Activated naive CD4-positive, alpha-beta T cell (primary cell): ENCODE data around the gene STK11.

Experiments
- DNase-seq, 4 experiments: peaks; one replicate each; lab custom pipeline; 2025; lab: John Stamatoyannopoulos, UW

STK11 gene

DNA sequence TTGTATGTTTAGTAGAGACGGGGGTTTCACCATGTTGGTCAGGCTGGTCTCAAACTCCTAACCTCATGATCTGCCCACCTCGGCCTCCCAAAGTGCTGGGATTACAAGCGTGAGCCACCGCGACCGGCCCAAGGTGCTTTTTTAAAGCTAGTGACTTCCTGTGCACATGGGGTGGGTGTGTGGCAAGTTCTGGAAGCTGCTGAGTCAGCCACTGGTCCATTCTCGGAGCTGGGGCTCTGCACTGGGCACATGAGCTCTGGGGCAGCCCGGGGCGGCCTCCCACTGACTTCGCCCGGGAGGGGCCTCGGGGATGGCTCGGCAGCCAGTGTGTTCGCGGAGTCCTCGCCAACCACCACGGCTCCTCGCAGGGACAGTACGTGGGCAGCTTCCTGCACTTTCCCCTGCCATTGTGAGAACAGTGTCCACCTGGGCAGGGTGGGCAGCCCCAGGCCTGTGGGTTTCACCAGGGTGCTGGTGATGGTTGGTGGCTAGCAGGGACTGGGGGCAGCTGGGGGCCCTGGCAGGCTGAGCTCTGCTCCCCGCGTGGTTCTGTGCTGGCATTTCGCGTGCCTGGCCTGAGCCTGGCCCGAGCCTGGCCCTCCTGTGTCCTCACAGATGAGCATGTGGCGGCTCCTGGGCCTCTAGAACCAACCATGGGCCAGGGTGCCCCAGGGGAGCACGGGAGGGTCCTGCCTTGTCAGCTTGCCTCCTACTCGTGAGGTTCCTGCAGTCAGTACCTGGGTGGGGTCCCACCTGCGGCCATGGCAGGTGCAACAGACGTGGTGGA lies 20.1 kb downstream of the STK11 start:
- DNase-seq, result no peak

DNA sequence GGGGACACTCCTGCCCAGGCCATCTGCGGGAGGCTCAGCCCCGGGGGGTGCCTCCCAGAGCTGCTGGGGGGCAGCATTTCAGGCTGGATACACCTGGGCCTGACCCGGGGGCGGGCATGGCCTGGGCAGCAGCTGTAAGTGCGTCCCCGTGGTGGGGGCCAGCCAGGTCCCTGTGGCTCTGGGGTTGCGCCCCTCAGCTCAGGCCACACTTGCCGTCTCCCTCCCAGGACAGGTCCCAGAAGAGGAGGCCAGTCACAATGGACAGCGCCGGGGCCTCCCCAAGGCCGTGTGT lies 20.6 kb downstream of the STK11 start:
- DNase-seq, result no peak

DNA sequence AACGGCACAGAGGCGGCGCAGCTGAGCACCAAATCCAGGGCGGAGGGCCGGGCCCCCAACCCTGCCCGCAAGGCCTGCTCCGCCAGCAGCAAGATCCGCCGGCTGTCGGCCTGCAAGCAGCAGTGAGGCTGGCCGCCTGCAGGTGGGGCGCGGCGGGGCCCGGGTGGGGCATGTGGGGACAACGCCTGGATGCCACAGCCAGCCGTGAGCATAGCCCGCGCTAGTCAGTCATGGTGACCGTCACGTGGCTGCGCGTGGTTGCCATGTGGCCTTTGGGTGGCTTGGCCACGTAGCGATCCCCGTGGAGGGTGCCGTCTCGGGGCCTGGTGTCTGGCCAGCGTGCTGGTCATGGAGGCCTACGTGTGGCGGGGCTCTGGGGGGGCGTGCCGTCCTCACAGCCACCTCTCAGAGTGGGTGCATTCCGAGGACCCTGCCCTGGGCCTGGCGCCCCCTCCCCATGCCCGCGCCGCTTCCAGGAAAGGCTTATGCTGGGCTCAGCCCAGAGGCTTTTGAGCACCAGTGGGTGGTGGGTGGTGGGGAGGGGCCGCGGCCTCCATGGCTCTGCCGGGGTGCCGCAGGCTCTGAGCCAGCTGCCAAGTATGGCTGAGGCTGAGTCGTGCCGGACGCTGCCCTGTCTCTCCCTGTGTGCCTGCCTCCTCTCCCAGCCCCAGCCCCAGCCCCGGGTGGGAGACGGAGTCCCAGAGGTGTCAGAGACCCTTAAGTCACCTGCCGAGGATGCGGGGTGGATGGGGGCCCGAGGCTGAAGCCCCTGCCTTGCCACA lies 21.1 kb downstream of the STK11 start:
- no peak for DNase-seq

DNA sequence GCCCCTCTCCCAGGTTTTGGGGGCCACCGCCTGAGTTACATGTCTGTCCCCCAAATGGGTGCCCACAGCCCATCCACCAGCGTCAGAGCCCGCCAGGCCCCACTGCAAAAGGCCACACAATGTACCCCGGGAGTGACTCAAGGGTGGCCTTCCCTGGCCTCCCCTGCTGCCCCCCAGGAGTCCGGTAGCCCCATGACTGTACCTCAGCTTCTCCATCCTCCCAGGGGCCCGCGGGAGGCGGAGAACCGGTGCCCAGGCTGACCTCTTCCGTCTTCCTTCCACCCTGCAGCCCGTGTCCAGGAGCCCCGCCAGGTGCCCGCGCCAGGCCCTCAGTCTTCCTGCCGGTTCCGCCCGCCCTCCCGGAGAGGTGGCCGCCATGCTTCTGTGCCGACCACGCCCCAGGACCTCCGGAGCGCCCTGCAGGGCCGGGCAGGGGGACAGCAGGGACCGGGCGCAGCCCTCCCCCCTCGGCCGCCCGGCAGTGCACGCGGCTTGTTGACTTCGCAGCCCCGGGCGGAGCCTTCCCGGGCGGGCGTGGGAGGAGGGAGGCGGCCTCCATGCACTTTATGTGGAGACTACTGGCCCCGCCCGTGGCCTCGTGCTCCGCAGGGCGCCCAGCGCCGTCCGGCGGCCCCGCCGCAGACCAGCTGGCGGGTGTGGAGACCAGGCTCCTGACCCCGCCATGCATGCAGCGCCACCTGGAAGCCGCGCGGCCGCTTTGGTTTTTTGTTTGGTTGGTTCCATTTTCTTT lies 21.9 kb downstream of the STK11 start:
- no peak for DNase-seq

DNA sequence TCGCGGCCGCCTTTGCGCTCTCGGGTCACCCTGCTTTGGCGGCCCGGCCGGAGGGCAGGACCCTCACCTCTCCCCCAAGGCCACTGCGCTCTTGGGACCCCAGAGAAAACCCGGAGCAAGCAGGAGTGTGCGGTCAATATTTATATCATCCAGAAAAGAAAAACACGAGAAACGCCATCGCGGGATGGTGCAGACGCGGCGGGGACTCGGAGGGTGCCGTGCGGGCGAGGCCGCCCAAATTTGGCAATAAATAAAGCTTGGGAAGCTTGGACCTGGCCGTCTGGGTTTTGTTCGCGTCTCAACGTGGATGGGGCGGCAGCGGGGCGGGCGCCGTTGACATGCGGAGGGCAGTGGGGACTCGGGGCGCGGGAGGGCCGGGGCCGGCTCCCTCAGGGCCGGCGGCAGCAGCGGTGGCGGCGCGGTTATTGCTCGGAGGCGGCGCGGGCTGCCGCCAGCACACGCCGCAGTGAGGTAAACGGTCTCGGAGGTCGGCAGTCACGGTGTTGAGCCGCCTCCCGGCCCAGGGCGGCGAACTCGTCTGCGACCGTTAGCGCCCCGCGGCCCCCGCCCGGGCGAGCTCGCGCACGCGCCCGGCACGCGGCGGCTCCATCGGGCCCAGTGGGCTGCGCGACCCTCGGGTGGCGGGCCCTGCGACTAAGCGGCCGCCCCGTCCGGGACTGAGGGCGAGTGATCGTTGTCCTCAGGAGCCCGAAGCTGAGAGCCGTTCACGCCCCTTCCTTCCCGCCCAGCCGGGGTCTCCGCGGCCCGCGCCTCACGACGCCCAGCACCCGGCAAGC lies 22.8 kb downstream of the STK11 start:
- DNase-seq, result no peak

DNA sequence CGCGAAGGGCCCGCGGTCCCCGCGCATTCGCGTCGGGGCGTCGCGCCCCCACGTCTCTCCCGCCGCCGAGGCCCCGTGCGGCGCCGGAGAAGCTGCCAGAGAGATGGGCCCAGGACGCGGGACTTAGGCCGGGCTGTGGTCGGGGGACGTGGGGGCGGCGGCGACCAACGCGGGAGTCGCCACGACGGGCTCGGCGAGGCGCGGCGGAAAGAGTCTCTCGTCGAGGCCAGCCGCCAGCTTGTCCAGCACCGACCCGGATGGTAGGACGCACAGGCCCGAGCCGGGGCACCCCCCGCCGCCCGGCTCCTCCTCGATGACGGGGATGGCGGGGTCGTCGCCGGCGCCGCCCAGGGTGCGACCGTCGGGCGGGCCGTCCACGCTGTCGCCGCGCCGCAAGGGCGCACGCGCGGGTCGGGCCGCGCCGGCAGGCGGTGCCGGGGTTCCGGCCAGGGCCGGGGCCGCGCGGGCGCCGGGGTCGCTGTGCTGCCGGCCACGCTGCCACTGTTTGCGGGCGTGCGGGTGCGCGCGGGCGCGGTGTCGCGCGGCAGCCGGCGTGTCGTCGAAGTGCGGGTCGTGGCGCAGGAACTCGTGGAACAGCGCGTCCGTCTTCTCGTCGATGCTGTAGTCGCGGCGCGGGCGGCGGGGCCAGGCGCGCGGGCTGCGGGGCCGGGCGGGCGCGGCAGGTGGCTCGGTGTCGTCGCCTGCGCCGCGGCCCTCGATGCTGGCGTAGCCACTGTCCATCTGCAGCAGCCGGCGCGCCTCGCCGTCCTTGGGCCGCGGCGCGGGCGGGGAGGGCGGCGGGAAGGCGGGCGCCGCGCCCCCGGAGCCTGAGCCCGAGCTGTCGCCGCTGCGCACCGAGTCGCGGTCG lies 23.7 kb downstream of the STK11 start:
- no peak for DNase-seq

DNA sequence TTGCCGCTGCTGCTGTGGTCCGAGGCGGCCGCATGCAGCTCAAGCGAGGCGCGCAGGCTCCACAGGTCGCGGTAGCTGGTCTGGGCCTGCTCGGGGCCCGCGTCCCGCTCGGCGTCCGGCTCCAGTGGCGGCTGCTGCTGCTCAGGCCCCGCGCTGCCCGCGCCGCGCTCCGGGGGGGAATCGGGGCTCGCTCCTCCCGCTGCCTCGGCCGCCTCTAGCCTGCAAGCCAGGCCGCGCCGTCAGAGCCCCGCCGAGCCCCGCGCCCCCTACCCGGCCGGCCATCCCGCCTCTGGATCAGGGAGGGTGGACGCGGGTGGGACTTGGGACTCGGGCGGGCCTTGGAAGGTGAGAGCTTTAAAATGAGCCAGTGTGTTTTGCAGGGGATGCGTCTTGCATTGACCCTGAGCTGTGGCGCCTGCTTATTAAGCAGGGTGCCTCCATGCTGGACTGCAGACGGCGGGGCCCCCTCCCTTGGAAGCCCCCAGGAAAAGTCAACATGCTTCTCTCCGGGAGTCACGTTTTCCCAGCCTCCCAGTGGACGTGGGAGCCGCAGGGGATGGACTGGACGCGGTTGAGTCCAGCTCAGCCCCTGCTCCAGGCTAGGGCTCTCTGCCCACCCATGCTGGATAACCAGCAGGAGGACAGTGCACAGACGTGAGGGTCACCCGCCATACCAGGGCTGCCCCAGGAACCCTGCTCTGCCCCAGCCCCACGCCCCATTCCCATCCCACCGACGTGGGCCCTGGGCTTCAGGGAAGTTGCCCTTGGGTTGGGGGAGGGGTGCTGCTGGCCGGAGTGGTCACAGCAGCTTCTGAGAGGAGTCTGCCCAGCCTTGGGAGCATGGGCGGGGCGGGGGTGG lies 24.6 kb downstream of the STK11 start:
- no peak for DNase-seq

DNA sequence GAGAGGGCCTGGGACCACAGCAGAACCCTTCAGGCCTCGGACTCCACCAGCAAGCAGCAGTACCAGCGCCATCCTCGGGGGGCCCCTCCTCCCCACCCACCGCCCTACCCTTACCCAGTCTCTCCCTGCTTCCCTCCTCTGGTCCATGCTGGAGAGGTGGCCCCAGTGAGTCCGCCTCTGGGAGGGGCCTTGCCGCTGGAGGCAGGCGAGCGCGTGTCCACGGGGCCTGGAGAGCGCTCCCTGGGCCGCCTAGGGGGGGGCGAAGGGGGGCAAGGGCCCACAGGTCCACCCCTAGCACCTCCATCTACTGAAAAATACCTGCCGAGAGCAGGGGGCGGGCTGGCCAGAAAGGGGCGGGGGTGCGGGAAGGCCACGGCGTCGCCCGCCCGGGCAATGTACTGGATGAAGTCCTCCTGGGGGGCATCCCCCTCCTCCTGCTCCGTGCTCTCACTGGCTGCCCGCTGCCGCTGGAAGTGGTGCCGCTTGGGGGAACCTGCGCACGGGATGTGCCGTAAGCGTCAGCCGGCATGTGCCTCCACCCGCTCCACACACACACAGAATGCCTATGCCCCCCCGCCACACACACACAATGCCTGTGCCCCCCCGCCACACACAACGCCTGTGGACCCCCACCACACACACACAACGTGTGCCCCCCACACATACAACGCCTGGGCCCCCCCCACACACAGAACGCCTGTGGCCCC lies 25.4 kb downstream of the STK11 start:
- DNase-seq, result no peak

DNA sequence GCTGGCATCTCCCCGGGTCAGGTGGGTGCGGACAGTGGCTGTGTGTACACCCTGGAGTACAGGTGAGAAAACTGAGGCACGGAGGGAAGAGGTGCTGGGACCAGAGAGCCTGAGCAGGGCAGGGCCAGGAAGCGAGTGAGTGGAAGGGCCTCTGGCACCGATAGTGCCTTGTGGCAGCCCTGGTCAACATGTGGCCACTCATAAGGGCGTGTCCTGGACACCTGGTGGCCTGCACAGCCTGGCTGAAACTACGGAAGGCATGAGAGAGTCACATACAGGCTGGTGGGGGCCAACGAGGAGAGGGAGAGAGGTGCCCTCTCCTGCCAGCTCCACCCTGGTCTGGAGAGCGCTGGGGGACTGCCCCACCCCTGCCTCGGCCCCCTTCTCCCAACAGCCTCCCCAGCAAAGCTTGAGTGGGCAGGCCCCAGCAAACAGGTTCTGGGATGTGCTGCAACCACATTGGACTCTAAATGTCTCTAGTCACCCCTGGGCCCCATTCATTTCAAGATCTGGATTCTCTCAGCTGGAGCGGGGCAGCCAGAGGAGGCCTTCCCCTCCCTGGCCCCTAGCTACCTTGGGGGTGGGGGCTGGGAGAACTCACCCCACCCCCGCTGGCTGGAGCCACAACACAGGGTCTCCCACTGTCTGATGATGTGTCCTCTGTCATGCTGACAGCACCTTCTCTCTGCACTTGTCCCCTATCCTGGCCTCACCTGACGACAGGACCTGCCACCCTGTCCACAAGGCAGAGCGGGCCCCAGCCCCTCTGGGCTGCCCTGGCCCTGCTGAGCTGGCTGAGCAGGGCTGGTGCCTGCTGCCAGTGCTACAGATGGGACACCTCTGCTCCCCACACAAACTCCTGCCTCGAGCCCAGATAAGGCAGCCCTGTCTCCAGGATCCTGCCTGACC lies 26.4 kb downstream of the STK11 start:
- no peak for DNase-seq

DNA sequence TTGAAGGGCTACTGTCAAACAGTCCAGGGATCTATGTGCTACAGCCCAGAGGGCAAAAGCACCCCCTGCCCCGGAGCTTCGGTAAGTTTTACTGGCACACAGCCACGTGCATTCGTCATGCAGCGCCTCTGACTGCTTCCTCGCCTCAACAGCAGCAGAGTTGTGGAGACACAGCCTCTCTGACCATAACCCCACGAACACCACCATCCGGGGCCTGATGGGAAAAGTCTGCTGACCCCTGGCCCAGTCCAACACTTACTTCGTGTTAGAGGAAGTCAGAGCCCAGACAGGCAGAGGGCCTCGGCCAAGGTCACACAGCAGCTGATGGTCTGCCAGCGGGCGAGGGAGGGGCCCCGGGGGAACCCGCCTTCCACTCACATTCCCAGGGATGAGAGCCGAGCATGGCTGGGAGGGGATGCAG lies 27.1 kb downstream of the STK11 start:
- no peak for DNase-seq

DNA sequence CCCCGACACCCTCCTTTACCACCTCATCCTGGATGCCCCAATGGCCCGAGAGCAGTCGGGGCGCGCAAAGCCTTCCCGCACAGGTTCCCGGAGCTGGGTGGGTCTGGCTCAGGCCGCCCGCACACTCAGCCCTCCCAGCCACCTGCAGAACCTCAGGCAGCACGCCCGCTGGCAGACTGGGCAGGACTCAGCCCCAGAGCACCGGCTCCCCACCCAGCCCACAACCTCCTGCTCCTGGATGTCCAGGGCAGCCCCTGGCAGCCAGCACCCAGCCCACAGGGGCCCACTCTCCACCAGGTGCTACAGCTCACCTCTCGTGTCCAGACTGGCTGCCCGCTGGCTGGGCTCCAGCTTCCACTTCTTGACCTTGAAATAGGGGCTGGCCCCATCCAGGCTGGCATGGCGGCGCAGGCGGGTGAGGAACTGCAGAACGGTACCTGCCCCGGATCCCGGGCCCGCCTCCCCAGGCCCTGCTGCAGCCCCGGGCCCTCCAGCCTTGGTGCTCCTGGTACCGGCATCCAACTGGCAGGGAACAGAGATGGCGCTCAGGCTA lies 27.6 kb downstream of the STK11 start:
- no peak for DNase-seq

DNA sequence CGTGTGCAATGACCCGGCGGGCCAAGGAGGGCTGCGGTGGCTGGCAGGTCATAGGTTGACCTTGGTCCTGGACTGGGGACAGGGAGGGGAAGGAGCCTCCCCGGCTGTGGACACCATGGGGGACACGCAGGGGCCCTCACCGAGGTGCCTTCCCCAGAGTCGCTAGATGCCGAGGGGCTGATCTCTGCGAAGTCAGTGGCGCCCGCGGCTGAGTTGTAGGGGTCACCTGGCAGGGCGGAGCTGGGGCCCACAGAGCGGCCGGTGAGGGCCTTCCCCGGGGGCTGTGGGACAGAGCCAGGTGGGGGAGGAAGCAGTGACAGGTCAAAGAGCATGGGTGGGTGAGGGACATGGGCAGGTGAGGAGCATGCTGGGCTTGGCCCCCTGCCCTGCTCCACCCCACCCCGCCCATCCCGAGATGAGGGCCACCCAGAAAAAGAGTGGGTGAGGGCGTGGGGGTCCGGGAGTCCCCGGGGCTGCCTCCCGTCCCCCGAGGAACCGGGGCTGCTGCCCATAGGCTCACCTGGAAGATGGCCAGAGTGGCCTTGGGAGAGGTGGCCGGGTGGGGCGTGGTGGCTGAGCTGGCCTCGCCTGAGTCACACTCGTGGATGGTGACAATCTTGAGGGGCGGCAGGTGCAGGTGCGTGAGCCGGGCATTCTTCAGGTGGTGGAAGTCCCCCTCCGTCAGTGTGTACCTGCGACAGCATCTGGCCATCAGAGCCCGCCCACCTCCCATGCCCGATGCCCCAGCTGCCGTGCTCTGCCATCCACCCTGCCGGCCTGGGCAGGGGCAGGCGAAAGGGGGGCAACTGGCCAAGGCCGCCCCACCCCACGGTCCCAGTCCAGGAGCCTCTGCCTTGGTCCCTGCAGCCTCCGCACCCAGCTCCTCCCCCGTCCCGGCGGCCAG lies 28.7 kb downstream of the STK11 start:
- no peak for DNase-seq

DNA sequence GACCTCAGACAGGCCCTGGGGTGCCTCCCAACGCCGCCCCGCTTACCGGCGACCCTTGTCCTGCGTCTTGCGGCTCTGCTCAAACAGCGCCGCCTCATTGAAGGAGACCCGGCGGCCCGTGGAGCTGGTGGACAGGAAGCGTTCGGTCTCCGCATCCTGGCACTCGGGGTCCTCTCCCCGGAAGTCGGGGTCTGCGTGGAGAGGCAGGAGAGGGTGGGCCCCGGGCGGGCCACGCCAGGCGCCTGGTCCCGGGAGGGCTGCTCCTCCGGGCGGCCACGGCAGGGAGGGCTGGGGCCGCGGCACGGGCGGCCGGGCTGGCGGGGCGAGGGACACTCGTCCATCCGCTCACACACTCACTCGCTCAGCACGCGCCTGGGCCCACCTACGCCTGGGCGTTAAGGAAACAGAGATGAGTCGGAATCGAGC lies 29.4 kb downstream of the STK11 start:
- DNase-seq, result no peak

DNA sequence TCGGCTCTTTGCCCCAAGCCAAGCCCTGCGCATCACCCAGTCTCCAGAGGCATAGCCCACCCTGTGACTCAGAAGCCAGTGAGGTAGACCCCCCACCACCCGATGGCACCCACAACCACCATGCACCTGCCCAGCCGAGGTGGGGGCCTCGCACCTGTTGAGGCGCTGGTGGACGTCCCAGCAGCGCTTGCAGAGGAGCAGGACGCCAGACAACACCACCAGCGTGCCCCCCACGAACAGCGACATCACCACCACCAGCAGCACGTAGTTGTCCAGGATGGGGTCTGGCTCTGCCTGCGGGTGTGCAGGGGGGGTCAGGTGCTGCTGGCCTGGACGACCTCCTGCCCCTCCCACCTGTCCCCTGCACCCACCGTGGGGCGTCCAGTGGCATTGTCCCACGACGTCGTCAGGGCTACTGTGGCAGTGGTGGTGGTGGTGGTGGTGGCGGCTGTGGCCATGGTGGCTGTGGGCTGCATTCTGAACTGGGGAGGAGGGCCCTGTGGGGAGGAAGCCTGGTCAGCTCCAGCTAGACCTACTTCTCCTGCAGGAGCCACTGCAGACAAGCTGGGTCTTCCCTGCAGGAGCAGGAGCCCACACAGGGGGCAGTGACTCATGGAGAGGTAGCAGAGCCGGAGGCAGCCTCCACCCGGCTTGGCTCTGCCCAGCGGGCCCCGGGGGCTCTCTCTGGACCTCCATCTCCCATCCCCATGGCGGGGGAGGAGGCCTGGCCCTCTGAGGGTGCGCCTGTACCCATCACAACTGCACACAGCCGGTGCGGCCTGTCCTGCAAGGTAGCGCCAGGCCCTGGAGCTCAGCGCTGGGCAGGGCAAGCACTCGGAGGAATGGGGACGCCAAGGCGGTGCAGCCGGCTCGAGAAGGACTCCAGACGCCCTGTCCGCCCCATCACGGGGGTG lies 30.3 kb downstream of the STK11 start:
- DNase-seq, result no peak

DNA sequence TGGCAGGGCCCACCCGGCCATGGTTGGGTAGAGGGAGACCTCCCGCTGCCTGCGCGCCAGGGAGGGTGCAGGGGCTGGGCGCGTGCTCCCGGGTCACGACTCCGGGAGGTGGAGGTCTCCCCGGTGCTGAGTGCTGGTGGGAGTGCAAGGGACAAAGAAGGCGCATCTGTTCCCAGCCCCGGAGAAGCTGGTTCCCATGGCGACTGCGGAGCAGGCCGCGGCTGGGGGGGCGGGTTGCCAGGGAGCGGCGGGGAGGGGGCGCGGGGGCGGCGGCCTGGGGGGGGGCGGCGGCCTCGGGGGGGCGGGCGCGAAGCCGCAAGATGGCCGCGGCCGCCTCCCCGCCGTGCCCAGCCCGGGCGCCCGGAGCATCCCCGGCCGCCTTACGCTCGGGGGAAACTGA lies 31.0 kb downstream of the STK11 start:
- DNase-seq, result no peak
